Activated CD8-positive, alpha-beta memory T cell treated with anti-CD3 and anti-CD28 coated beads, Interleukin-2, amount 50 U/mL, for 24 hours (primary cell): ENCODE measurements around the gene TUBA8.
"Not testable (repeated sequence)": the region's sequence is repeated elsewhere in the genome, so short reads cannot be mapped to it uniquely, and the experiment has no call there.

Experiments
- DNase-seq: peaks from one replicate; pipeline ENCODE4 v3.0.0-alpha.2; 2020; ENCODE audit errors: extremely low read depth

The TUBA8 gene

DNA sequence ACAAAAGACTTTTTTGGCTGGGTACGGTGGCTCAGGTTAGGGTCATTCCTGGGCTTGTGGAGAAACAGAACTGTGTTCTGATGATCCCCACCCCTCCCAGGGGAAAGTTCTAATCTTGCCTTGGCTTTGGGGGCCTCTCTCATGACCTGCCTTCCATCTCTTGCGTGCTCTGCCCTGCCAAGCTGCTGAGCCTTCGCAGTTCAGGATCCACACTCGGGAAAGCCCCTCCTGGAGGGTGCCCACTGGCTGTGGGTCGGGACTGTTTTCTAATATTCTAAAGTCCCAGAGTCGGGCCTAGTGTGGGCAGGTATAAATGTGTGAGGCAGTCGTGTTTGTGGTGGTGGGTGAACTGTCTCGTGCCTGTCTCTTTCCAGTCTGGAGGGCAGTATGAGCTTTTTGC lies 62.2 kb downstream of the TUBA8 start:
- not testable (repeated sequence) for DNase-seq

DNA sequence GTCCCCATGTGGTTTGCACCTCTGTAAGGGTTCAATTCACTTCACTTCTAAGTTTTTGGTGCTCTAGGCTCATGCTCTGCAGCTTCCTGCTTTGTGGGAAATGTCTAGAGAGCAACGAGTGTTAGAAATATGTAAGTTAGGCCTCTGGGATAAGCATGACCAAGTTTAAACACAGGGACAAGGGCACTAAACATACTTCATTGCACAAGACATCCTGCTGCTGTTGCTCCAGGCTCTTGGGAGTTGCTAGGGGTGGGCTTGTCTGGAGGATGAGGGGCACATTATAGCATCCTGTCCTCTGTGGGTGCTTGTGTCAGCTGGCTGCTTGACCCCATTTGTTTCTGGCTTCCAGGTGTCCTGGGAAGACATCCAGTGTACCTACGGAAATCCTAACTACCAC lies 62.8 kb downstream of the TUBA8 start:
- DNase-seq: not testable (repeated sequence)
